GM18861 (cell line): ENCODE data around the gene MARCKSL1.
"Not testable (repeated sequence)": the region's sequence is repeated elsewhere in the genome, so short reads cannot be mapped to it uniquely, and the experiment has no call there.

ENCODE experiments used
- ATAC-seq: cut with Tn5 transposase; IDR thresholded peaks from one replicate; pipeline ENCODE4 v1.9.1; 2021; ENCODE audit not compliant: unreplicated experiment

Gene MARCKSL1

GRCh38 chr1:32291708-32292538 is 44.1 kb downstream of the MARCKSL1 start, which contains the start of gene HDAC1:
Gene HDAC1, plus strand, starts transcription at chr1:32292083. Its CDS starts 87 bp downstream, at chr1:32292170.
- ATAC-seq = peak; percentile 96

- no peak for ATAC-seq
Observed at GRCh38 chr1:32291145-32291707, 44.8 kb downstream of the MARCKSL1 start.

GRCh38 chr1:32289256-32289655 is 46.8 kb downstream of the MARCKSL1 start:
- ATAC-seq = no peak

- ATAC-seq = no peak
Observed at GRCh38 chr1:32286763-32287162, 49.3 kb downstream of the MARCKSL1 start.

GRCh38 chr1:32285658-32286057 is 50.4 kb downstream of the MARCKSL1 start:
- ATAC-seq = no peak

GRCh38 chr1:32284777-32285176 is 51.3 kb downstream of the MARCKSL1 start:
- not testable (repeated sequence) for ATAC-seq
